GM23338 (cell line): ENCODE measurements around the gene NOP58. TPM values are rescaled to one million over a fixed set of nuclear protein-coding genes. Genes with fewer than 3 reads are reported as not detected.

ENCODE experiments used
- ATAC-seq: fragments of 200-7000 bp; cut with Tn5 transposase; 3 replicates; pipeline ENCODE4 v1.9.1; 2020
- DNase-seq: peaks from one replicate; pipeline ENCODE4 v3.0.0-alpha.2; 2015; ENCODE audit warnings: low spot score
- H2AFZ ChIP-seq: fragments of 200-600 bp; sonication (generic); 2 replicates; pipeline ENCODE4 v1.8.0; 2016; ENCODE audit warnings: antibody characterized with exemption, mild to moderate bottlenecking, moderate library complexity
- H3F3A ChIP-seq: fragments of 200-600 bp; sonication (generic); replicated peaks from 2 replicates; pipeline ENCODE4 v1.8.0; 2017; ENCODE audit warnings: antibody characterized with exemption, mixed run types, low read depth
- H3K27ac ChIP-seq: fragments of 200-600 bp; sonication (generic); 2 replicates; pipeline ENCODE4 v1.6.1; 2016; ENCODE audit warnings: low read depth
- H3K27me3 ChIP-seq: fragments of 200-600 bp; sonication (generic); 2 replicates; pipeline ENCODE4 v1.8.0; 2016; ENCODE audit warnings: mild to moderate bottlenecking, mixed run types, moderate library complexity; ENCODE audit not compliant: insufficient read depth
- H3K36me3 ChIP-seq: fragments of 200-600 bp; sonication (generic); 2 replicates; pipeline ENCODE4 v1.8.0; 2016; ENCODE audit warnings: mild to moderate bottlenecking; ENCODE audit not compliant: insufficient read depth
- H3K4me1 ChIP-seq: fragments of 200-600 bp; sonication (generic); 2 replicates; pipeline ENCODE4 v1.8.0; 2016; ENCODE audit warnings: mild to moderate bottlenecking, moderate library complexity; ENCODE audit not compliant: insufficient read depth
- H3K4me2 ChIP-seq: fragments of 200-600 bp; sonication (generic); 2 replicates; pipeline ENCODE4 v1.7.1; 2017; ENCODE audit warnings: mixed run types
- H3K4me3 ChIP-seq: fragments of 200-600 bp; sonication (generic); 2 replicates; pipeline ENCODE4 v1.6.1; 2016; ENCODE audit warnings: mixed run types
- H3K79me2 ChIP-seq: fragments of 200-600 bp; sonication (generic); replicated peaks from 2 replicates; pipeline ENCODE4 v1.8.0; 2017; ENCODE audit warnings: mild to moderate bottlenecking; ENCODE audit not compliant: insufficient read depth
- H3K9me2 ChIP-seq: fragments of 200-600 bp; sonication (generic); 2 replicates; pipeline ENCODE4 v1.8.0; 2017; ENCODE audit not compliant: insufficient read depth
- H4K20me1 ChIP-seq: fragments of 200-600 bp; sonication (generic); replicated peaks from 2 replicates; pipeline ENCODE4 v1.8.0; 2017; ENCODE audit warnings: mild to moderate bottlenecking; ENCODE audit not compliant: insufficient read depth
- H3K27ac Mint-ChIP-seq: 2 replicates; pipeline ENCODE4 v1.8.0; 2020; ENCODE audit warnings: inconsistent platforms, mild to moderate bottlenecking, moderate library complexity, mixed read lengths
- H3K27me3 Mint-ChIP-seq: 3 replicates; pipeline ENCODE4 v1.8.0; 2022; ENCODE audit warnings: low read depth, mild to moderate bottlenecking, moderate library complexity, mixed read lengths, inconsistent platforms; ENCODE audit not compliant: insufficient read depth, poor library complexity
- H3K36me3 Mint-ChIP-seq: 3 replicates; pipeline ENCODE4 v1.8.0; 2021; ENCODE audit warnings: low read depth, mild to moderate bottlenecking, inconsistent platforms, moderate library complexity, mixed read lengths
- H3K4me1 Mint-ChIP-seq: 3 replicates; pipeline ENCODE4 v1.8.0; 2020; ENCODE audit warnings: mild to moderate bottlenecking, inconsistent platforms, mixed read lengths
- H3K4me3 Mint-ChIP-seq: 3 replicates; pipeline ENCODE4 v1.8.0; 2021; ENCODE audit warnings: moderate library complexity, mild to moderate bottlenecking, inconsistent platforms, mixed read lengths
- H3K9me3 Mint-ChIP-seq: 3 replicates; pipeline ENCODE4 v1.8.0; 2020; ENCODE audit warnings: moderate library complexity, mild to moderate bottlenecking, inconsistent platforms, mixed read lengths
- EZH2phosphoT487 ChIP-seq: fragments of 200-600 bp; sonication (generic); IDR thresholded peaks from one replicate; pipeline ENCODE4 v1.8.1; 2018; ENCODE audit warnings: antibody characterized with exemption; ENCODE audit not compliant: unreplicated experiment
- STAT1 ChIP-seq: IDR thresholded peaks from one replicate; pipeline ENCODE4 v1.6.1; 2016; ENCODE audit warnings: antibody characterized with exemption; ENCODE audit not compliant: unreplicated experiment
- ZNF114 ChIP-seq: fragments of 250-450 bp; sonication (Bioruptor Pico); IDR thresholded peaks from 2 replicates; pipeline ENCODE4 v1.5.0; 2020; ENCODE audit warnings: mild to moderate bottlenecking, moderate library complexity
- polyA plus RNA-seq: library from polyadenylated mRNA; unstranded; fragments of >200 nt; fragmentation: Nextera tagmentation; extraction: Ambion mirVana; gene quantifications from 2 replicates; pipeline ENCODE4 v1.2.1, GENCODE V29; 2016
- total RNA-seq: library from RNA; depleted of rRNA; stranded (reverse); fragments of >200 nt; shearing (Covaris generic); gene quantifications from 2 replicates; pipeline ENCODE4 v1.2.3, GENCODE V29; 2014
- TF ChIP-seq, protein P1 (sequence below): IDR thresholded peaks from one replicate; pipeline ENCODE4 v1.6.1; 2018; ENCODE audit warnings: antibody characterized with exemption; ENCODE audit not compliant: unreplicated experiment
- TF ChIP-seq, protein P2 (sequence below), 2 experiments: fragments of 200-600 bp in 1 of 2; sonication (generic) in 1 of 2; conservative IDR thresholded peaks; 2 replicates each; pipeline versions ENCODE4 v1.5.1 to v1.6.1; 2016 to 2017; ENCODE audit warnings: antibody characterized with exemption in 2 of 2, low read depth in 2 of 2, mild to moderate bottlenecking in 2 of 2, moderate library complexity in 1 of 2
- TF ChIP-seq, protein P3 (sequence below): fragments of 250-450 bp; sonication (Bioruptor Pico); IDR thresholded peaks from 2 replicates; pipeline ENCODE4 v1.5.0; 2020; ENCODE audit warnings: mild to moderate bottlenecking, moderate library complexity
- TF ChIP-seq, protein P4 (sequence below): IDR thresholded peaks from 2 replicates; pipeline ENCODE4 v1.6.1; 2016; ENCODE audit warnings: antibody characterized with exemption

The NOP58 gene
- total and polyA plus RNA-seq, 2 experiments from 2014 or later = 174 to 236 TPM

DNA sequence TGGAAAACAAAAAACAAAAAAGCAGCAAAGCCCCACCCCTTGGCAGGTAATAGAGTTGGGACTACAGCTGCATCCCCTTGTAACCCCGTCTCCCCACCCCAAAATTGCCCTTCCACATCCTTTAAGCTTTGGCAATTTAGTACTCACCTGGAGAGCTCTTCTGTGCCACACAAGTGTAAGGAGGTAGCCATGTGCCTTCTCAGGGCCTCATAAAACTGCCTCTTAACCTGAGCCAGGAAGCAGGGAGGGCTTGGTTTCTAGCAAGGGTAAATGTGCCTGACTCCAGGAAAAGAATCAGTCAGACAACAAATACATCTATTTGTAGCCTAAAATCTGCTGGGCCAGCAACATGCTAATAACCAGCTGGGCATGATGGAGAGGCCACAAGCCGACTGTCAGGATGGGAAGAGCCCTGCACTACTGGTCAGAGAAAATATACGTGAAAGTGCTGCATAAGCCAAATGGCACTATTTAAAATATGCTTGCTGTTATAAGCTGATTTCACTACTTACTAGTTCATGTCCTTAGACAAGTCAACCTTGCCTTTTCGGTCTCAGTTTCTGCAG, 46.3 kb downstream of the NOP58 start (continued):
- TF ChIP-seq, protein P1, sequence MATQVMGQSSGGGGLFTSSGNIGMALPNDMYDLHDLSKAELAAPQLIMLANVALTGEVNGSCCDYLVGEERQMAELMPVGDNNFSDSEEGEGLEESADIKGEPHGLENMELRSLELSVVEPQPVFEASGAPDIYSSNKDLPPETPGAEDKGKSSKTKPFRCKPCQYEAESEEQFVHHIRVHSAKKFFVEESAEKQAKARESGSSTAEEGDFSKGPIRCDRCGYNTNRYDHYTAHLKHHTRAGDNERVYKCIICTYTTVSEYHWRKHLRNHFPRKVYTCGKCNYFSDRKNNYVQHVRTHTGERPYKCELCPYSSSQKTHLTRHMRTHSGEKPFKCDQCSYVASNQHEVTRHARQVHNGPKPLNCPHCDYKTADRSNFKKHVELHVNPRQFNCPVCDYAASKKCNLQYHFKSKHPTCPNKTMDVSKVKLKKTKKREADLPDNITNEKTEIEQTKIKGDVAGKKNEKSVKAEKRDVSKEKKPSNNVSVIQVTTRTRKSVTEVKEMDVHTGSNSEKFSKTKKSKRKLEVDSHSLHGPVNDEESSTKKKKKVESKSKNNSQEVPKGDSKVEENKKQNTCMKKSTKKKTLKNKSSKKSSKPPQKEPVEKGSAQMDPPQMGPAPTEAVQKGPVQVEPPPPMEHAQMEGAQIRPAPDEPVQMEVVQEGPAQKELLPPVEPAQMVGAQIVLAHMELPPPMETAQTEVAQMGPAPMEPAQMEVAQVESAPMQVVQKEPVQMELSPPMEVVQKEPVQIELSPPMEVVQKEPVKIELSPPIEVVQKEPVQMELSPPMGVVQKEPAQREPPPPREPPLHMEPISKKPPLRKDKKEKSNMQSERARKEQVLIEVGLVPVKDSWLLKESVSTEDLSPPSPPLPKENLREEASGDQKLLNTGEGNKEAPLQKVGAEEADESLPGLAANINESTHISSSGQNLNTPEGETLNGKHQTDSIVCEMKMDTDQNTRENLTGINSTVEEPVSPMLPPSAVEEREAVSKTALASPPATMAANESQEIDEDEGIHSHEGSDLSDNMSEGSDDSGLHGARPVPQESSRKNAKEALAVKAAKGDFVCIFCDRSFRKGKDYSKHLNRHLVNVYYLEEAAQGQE = no peak

DNA sequence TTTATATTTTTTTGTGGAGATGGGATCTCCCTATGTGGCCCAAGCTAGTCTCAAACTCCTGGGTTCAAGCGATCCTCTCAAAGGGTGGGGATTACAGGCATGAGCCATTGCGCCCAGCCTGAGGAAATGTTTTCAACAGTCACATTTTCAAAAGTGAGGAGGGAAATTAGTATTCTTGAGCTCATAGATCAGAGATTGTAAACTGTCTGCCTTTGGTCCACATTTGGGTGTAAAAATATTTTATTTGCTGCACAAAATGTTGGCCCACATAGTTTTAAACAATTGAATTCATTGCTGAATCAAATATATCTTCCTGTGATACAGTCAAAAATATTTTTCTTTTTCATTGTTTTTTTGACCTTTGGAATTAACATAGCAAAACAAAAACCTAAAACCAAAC, 48.6 kb downstream of the NOP58 start:
- Mint-ChIP-seq H3K27ac (no peak overlapping the region), H3K4me3 (no peak overlapping the region), H3K36me3 (no peaks in the 10 kb centered on the region; the same call in 2 of the 3 replicates), H3K4me1 (peaks cover 3% of the 10 kb centered on the region; the same call in 2 of the 3 replicates), H3K27me3 (no peaks in the 10 kb centered on the region), H3K9me3 (no peaks in the 10 kb centered on the region)
- H3K27ac ChIP-seq = no peak overlapping the region
- no peaks in the 10 kb centered on the region for H3K4me1 ChIP-seq
- H3K79me2 ChIP-seq = no peaks in the 10 kb centered on the region
- ATAC-seq = no peak
- H3K27me3 ChIP-seq = no peaks in the 10 kb centered on the region
- H3K4me2 ChIP-seq = no peak overlapping the region
- H3K9me2 ChIP-seq = no peaks in the 10 kb centered on the region
- no peak for DNase-seq
- H2AFZ ChIP-seq = no peak overlapping the region
- H3K36me3 ChIP-seq = no peaks in the 10 kb centered on the region; the same call in 1 of the 2 replicates
- 0 out of 2 replicates have a peak, but pooled peaks cover 8% of the 10 kb centered on the region for H3F3A ChIP-seq
- no peak overlapping the region for H3K4me3 ChIP-seq
- H4K20me1 ChIP-seq = no peaks in the 10 kb centered on the region; the same call in 1 of the 2 replicates
- TF ChIP-seq STAT1 = no peak
- TF ChIP-seq, protein P2, sequence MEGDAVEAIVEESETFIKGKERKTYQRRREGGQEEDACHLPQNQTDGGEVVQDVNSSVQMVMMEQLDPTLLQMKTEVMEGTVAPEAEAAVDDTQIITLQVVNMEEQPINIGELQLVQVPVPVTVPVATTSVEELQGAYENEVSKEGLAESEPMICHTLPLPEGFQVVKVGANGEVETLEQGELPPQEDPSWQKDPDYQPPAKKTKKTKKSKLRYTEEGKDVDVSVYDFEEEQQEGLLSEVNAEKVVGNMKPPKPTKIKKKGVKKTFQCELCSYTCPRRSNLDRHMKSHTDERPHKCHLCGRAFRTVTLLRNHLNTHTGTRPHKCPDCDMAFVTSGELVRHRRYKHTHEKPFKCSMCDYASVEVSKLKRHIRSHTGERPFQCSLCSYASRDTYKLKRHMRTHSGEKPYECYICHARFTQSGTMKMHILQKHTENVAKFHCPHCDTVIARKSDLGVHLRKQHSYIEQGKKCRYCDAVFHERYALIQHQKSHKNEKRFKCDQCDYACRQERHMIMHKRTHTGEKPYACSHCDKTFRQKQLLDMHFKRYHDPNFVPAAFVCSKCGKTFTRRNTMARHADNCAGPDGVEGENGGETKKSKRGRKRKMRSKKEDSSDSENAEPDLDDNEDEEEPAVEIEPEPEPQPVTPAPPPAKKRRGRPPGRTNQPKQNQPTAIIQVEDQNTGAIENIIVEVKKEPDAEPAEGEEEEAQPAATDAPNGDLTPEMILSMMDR (conservative IDR thresholded peaks at IDR 0.05; ENCODE audit: low read depth in 2 of 2) = no peak
- TF ChIP-seq, protein P3, sequence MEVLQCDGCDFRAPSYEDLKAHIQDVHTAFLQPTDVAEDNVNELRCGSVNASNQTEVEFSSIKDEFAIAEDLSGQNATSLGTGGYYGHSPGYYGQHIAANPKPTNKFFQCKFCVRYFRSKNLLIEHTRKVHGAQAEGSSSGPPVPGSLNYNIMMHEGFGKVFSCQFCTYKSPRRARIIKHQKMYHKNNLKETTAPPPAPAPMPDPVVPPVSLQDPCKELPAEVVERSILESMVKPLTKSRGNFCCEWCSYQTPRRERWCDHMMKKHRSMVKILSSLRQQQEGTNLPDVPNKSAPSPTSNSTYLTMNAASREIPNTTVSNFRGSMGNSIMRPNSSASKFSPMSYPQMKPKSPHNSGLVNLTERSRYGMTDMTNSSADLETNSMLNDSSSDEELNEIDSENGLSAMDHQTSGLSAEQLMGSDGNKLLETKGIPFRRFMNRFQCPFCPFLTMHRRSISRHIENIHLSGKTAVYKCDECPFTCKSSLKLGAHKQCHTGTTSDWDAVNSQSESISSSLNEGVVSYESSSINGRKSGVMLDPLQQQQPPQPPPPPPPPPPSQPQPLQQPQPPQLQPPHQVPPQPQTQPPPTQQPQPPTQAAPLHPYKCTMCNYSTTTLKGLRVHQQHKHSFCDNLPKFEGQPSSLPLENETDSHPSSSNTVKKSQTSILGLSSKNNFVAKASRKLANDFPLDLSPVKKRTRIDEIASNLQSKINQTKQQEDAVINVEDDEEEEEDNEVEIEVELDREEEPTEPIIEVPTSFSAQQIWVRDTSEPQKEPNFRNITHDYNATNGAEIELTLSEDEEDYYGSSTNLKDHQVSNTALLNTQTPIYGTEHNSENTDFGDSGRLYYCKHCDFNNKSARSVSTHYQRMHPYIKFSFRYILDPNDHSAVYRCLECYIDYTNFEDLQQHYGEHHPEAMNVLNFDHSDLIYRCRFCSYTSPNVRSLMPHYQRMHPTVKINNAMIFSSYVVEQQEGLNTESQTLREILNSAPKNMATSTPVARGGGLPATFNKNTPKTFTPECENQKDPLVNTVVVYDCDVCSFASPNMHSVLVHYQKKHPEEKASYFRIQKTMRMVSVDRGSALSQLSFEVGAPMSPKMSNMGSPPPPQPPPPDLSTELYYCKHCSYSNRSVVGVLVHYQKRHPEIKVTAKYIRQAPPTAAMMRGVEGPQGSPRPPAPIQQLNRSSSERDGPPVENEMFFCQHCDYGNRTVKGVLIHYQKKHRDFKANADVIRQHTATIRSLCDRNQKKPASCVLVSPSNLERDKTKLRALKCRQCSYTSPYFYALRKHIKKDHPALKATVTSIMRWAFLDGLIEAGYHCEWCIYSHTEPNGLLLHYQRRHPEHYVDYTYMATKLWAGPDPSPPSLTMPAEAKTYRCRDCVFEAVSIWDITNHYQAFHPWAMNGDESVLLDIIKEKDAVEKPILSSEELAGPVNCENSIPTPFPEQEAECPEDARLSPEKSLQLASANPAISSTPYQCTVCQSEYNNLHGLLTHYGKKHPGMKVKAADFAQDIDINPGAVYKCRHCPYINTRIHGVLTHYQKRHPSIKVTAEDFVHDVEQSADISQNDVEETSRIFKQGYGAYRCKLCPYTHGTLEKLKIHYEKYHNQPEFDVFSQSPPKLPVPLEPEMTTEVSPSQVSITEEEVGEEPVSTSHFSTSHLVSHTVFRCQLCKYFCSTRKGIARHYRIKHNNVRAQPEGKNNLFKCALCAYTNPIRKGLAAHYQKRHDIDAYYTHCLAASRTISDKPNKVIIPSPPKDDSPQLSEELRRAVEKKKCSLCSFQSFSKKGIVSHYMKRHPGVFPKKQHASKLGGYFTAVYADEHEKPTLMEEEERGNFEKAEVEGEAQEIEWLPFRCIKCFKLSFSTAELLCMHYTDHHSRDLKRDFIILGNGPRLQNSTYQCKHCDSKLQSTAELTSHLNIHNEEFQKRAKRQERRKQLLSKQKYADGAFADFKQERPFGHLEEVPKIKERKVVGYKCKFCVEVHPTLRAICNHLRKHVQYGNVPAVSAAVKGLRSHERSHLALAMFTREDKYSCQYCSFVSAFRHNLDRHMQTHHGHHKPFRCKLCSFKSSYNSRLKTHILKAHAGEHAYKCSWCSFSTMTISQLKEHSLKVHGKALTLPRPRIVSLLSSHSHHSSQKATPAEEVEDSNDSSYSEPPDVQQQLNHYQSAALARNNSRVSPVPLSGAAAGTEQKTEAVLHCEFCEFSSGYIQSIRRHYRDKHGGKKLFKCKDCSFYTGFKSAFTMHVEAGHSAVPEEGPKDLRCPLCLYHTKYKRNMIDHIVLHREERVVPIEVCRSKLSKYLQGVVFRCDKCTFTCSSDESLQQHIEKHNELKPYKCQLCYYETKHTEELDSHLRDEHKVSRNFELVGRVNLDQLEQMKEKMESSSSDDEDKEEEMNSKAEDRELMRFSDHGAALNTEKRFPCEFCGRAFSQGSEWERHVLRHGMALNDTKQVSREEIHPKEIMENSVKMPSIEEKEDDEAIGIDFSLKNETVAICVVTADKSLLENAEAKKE (CRISPR knock-in tag) = no peak
- no peak for TF ChIP-seq ZNF114 (CRISPR knock-in tag)
- TF ChIP-seq, protein P4, sequence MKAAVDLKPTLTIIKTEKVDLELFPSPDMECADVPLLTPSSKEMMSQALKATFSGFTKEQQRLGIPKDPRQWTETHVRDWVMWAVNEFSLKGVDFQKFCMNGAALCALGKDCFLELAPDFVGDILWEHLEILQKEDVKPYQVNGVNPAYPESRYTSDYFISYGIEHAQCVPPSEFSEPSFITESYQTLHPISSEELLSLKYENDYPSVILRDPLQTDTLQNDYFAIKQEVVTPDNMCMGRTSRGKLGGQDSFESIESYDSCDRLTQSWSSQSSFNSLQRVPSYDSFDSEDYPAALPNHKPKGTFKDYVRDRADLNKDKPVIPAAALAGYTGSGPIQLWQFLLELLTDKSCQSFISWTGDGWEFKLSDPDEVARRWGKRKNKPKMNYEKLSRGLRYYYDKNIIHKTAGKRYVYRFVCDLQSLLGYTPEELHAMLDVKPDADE = no peak
- TF ChIP-seq, protein P1 = no peak
- TF ChIP-seq EZH2phosphoT487 = no peak
